ENCODE data around the gene DOCK4.

DNA sequence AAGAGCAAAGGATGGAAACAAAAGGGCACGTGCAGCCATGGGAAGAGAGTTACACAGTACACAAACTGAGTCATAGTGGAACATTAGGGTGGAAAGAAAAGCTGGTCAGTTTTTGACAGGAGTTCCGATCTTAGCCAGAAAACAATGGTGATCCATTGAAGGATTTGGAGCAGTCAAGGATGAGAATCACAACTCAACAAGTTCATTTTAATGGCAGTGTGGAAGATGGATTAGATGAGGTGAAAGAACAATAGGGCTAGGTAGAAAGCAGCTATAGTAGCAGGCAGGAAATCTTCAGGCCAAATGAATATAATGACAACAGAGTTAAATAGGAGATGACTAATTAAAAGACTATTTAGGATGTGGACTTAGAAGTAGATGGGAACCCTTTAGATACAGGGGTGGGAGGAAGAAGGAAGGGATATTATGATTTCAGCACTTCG lies 136.3 kb downstream of the DOCK4 start:
- TF ChIP-seq EZH2 (IDR thresholded peaks at IDR 0.05; ENCODE audit: borderline replicate concordance, control insufficient read depth, low read depth, low read length), result no peak
- TF ChIP-seq, protein P1, sequence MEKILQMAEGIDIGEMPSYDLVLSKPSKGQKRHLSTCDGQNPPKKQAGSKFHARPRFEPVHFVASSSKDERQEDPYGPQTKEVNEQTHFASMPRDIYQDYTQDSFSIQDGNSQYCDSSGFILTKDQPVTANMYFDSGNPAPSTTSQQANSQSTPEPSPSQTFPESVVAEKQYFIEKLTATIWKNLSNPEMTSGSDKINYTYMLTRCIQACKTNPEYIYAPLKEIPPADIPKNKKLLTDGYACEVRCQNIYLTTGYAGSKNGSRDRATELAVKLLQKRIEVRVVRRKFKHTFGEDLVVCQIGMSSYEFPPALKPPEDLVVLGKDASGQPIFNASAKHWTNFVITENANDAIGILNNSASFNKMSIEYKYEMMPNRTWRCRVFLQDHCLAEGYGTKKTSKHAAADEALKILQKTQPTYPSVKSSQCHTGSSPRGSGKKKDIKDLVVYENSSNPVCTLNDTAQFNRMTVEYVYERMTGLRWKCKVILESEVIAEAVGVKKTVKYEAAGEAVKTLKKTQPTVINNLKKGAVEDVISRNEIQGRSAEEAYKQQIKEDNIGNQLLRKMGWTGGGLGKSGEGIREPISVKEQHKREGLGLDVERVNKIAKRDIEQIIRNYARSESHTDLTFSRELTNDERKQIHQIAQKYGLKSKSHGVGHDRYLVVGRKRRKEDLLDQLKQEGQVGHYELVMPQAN (conservative IDR thresholded peaks at IDR 0.05), result no peak
- TF ChIP-seq BHLHE40 (IDR thresholded peaks at IDR 0.05; ENCODE audit: borderline replicate concordance in 1 of 2, low read depth in 2 of 2, low read length in 1 of 2), result no peak
- no peak for TF ChIP-seq RAD21 (IDR thresholded peaks at IDR 0.05; ENCODE audit: insufficient read depth, low read depth, low read length)
- TF ChIP-seq, protein P2, sequence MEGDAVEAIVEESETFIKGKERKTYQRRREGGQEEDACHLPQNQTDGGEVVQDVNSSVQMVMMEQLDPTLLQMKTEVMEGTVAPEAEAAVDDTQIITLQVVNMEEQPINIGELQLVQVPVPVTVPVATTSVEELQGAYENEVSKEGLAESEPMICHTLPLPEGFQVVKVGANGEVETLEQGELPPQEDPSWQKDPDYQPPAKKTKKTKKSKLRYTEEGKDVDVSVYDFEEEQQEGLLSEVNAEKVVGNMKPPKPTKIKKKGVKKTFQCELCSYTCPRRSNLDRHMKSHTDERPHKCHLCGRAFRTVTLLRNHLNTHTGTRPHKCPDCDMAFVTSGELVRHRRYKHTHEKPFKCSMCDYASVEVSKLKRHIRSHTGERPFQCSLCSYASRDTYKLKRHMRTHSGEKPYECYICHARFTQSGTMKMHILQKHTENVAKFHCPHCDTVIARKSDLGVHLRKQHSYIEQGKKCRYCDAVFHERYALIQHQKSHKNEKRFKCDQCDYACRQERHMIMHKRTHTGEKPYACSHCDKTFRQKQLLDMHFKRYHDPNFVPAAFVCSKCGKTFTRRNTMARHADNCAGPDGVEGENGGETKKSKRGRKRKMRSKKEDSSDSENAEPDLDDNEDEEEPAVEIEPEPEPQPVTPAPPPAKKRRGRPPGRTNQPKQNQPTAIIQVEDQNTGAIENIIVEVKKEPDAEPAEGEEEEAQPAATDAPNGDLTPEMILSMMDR (IDR thresholded peaks at IDR 0.05 in 2 of 3, conservative IDR thresholded peaks at IDR 0.05 in 1 of 3; ENCODE audit: control insufficient read depth in 2 of 3, extremely low read depth in 1 of 3, insufficient read depth in 1 of 3, low read depth in 3 of 3, low read length in 3 of 3), result no peak
